Measurements from ENCODE around the gene TECPR1. TPM values are rescaled to one million over a fixed set of nuclear protein-coding genes. Genes with fewer than 3 reads are reported as not detected.
A peak's percentile ranks its signal among the peaks of the same experiment; 100 is the strongest.

Gene TECPR1
- total RNA-seq, 1 donor from 2014 or later: 10.8 TPM

GRCh38 chr7:98288064-98288823 lies 36.2 kb upstream of the TECPR1 start:
- peaks cover 3% of the 10 kb centered on the region for H3K27me3 Mint-ChIP-seq (ENCODE audit: insufficient read depth, low read depth)
- Histone ChIP-seq H3K9me3 (ENCODE audit: low read depth) (no peaks in the 10 kb centered on the region), H3K4me1 (no peaks in the 10 kb centered on the region), H3K4me2 (no peak overlapping the region), H3K27me3 (no peaks in the 10 kb centered on the region), H3K4me3 (no peak overlapping the region), H3K27ac (no peak overlapping the region), H4K20me1 (ENCODE audit: low read depth) (peaks cover 72% of the 10 kb centered on the region), H3K9ac (no peak overlapping the region), H3K36me3 (no peaks in the 10 kb centered on the region), H3K79me2 (ENCODE audit: low read depth) (peaks cover 56% of the 10 kb centered on the region), H3F3A (ENCODE audit: low read depth) (no peaks in the 10 kb centered on the region), H2AFZ (replicated peaks) (no peak overlapping the region)
- H3K27ac Mint-ChIP-seq: peak overlapping the region; percentile 62
- peaks cover 3% of the 10 kb centered on the region for H3K36me3 Mint-ChIP-seq
- H3K9me3 Mint-ChIP-seq: no peaks in the 10 kb centered on the region
- TF ChIP-seq, protein P1, sequence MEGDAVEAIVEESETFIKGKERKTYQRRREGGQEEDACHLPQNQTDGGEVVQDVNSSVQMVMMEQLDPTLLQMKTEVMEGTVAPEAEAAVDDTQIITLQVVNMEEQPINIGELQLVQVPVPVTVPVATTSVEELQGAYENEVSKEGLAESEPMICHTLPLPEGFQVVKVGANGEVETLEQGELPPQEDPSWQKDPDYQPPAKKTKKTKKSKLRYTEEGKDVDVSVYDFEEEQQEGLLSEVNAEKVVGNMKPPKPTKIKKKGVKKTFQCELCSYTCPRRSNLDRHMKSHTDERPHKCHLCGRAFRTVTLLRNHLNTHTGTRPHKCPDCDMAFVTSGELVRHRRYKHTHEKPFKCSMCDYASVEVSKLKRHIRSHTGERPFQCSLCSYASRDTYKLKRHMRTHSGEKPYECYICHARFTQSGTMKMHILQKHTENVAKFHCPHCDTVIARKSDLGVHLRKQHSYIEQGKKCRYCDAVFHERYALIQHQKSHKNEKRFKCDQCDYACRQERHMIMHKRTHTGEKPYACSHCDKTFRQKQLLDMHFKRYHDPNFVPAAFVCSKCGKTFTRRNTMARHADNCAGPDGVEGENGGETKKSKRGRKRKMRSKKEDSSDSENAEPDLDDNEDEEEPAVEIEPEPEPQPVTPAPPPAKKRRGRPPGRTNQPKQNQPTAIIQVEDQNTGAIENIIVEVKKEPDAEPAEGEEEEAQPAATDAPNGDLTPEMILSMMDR (IDR thresholded peaks at IDR 0.05): no peak
- TF ChIP-seq EZH2 (IDR thresholded peaks at IDR 0.05) (no peak), EZH2phosphoT487 (IDR thresholded peaks at IDR 0.05) (no peak)
- peaks cover 10% of the 10 kb centered on the region for H3K4me1 Mint-ChIP-seq
- no peak for DNase-seq (ENCODE audit: low spot score)
- H3K4me3 Mint-ChIP-seq: no peak overlapping the region

- no peak for DNase-seq (ENCODE audit: low spot score)
- Histone ChIP-seq H3K9ac (no peak overlapping the region), H3K27me3 (no peaks in the 10 kb centered on the region), H3K36me3 (no peaks in the 10 kb centered on the region), H4K20me1 (ENCODE audit: low read depth) (peaks cover 79% of the 10 kb centered on the region), H3F3A (ENCODE audit: low read depth) (no peaks in the 10 kb centered on the region), H3K4me2 (no peak overlapping the region), H3K4me1 (peaks cover 7% of the 10 kb centered on the region), H3K27ac (no peak overlapping the region), H3K79me2 (ENCODE audit: low read depth) (peaks cover 64% of the 10 kb centered on the region), H2AFZ (replicated peaks) (no peak overlapping the region), H3K4me3 (no peak overlapping the region), H3K9me3 (ENCODE audit: low read depth) (no peaks in the 10 kb centered on the region)
- no peak overlapping the region for H3K4me3 Mint-ChIP-seq
- peaks cover 17% of the 10 kb centered on the region for H3K4me1 Mint-ChIP-seq
- TF ChIP-seq, protein P1 (IDR thresholded peaks at IDR 0.05): no peak
- TF ChIP-seq EZH2 (IDR thresholded peaks at IDR 0.05): no peak
- no peak for TF ChIP-seq EZH2phosphoT487 (IDR thresholded peaks at IDR 0.05)
- H3K36me3 Mint-ChIP-seq: peaks cover 7% of the 10 kb centered on the region
- H3K27ac Mint-ChIP-seq: no peak overlapping the region
- peaks cover 3% of the 10 kb centered on the region for H3K27me3 Mint-ChIP-seq (ENCODE audit: insufficient read depth, low read depth)
- no peaks in the 10 kb centered on the region for H3K9me3 Mint-ChIP-seq
These were observed 35.5 kb upstream of the TECPR1 start for GRCh38 chr7:98287486-98287959.

- peaks cover 19% of the 10 kb centered on the region for H3K4me1 Mint-ChIP-seq
- no peak overlapping the region for H3K4me3 Mint-ChIP-seq
- peaks cover 8% of the 10 kb centered on the region for H3K4me1 ChIP-seq
- H3K36me3 Mint-ChIP-seq: peaks cover 7% of the 10 kb centered on the region
- H3K36me3 ChIP-seq: no peaks in the 10 kb centered on the region
- H3K79me2 ChIP-seq (ENCODE audit: low read depth): peaks cover 70% of the 10 kb centered on the region
- H3K27ac Mint-ChIP-seq: no peak overlapping the region
- no peaks in the 10 kb centered on the region for H3K27me3 ChIP-seq
- no peaks in the 10 kb centered on the region for H3K9me3 ChIP-seq (ENCODE audit: low read depth)
- H3K4me2 ChIP-seq: no peak overlapping the region
- peaks cover 3% of the 10 kb centered on the region for H3K27me3 Mint-ChIP-seq (ENCODE audit: insufficient read depth, low read depth)
- H3K9ac ChIP-seq: no peak overlapping the region
- H3K4me3 ChIP-seq: no peak overlapping the region
- H2AFZ ChIP-seq (replicated peaks): no peak overlapping the region
- H3F3A ChIP-seq (ENCODE audit: low read depth): no peaks in the 10 kb centered on the region
- no peak for DNase-seq (ENCODE audit: low spot score)
- no peak for TF ChIP-seq EZH2phosphoT487 (IDR thresholded peaks at IDR 0.05)
- TF ChIP-seq, protein P1 (IDR thresholded peaks at IDR 0.05): no peak
- TF ChIP-seq EZH2 (IDR thresholded peaks at IDR 0.05): no peak
- H3K27ac ChIP-seq: no peak overlapping the region
- no peaks in the 10 kb centered on the region for H3K9me3 Mint-ChIP-seq
- peaks cover 84% of the 10 kb centered on the region for H4K20me1 ChIP-seq (ENCODE audit: low read depth)
These were observed 34.9 kb upstream of the TECPR1 start for GRCh38 chr7:98286701-98287485.

All from neural progenitor cell (in vitro differentiated cells).